ENCODE results near the gene NPHP3.

The NPHP3 gene

DNA sequence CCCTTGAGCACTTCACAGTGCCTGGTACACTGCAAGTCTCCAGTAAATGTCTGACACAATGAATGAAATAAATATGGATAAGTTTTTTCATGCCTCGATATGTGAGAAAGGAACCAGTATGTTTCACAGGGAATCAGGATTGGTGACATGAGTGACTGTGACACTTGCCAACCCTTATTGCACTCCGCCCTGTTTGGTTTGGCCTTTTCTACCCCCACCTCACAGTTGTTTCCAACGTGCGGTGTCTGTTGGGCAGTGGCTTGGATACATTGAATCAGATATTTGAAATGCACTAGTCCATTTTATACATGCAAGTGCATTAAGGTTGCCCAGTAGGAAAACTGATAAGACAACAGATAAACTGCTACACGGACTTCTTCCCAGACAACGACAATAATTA lies 2.0 kb downstream of the NPHP3 start:
- Histone ChIP-seq H3K27ac (no peak overlapping the region), H4K20me1 (ENCODE audit: insufficient read depth) (no peaks in the 10 kb centered on the region), H3K79me2 (ENCODE audit: insufficient read depth, low read depth) (no peaks in the 10 kb centered on the region), H3K4me3 (IDR thresholded peaks at IDR 0.05; ENCODE audit: insufficient read depth, low read depth, low read length) (no peak overlapping the region), H3K4me2 (no peak overlapping the region), H3K4me1 (ENCODE audit: low read depth, poor library complexity, severe bottlenecking) (peaks cover 15% of the 10 kb centered on the region), H3K36me3 (ENCODE audit: insufficient read depth) (no peaks in the 10 kb centered on the region), H3K9ac (no peak overlapping the region), H3K27me3 (ENCODE audit: insufficient read depth, low read depth) (no peaks in the 10 kb centered on the region), H2AFZ (ENCODE audit: low read depth) (no peak overlapping the region)
- TF ChIP-seq, protein P1, sequence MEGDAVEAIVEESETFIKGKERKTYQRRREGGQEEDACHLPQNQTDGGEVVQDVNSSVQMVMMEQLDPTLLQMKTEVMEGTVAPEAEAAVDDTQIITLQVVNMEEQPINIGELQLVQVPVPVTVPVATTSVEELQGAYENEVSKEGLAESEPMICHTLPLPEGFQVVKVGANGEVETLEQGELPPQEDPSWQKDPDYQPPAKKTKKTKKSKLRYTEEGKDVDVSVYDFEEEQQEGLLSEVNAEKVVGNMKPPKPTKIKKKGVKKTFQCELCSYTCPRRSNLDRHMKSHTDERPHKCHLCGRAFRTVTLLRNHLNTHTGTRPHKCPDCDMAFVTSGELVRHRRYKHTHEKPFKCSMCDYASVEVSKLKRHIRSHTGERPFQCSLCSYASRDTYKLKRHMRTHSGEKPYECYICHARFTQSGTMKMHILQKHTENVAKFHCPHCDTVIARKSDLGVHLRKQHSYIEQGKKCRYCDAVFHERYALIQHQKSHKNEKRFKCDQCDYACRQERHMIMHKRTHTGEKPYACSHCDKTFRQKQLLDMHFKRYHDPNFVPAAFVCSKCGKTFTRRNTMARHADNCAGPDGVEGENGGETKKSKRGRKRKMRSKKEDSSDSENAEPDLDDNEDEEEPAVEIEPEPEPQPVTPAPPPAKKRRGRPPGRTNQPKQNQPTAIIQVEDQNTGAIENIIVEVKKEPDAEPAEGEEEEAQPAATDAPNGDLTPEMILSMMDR (conservative IDR thresholded peaks at IDR 0.05; ENCODE audit: low read depth, low read length) = no peak

DNA sequence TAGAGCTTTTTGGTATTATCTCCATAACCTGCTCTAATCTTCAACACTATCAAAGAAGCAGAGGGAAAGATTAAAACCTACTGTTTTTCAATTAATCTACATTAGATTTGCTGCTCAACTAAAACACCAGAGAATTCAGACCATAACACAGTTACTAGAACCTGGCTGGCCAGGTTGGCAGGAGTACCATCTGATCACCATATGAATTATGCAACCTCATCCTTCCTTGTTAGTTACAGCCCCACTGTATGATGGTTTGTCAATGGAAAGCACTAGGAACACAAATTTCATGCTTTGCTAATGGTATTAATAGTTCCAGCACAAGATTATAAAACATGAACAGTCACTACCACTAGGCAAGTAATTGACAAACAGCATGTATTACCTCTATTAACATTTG lies 5.8 kb downstream of the NPHP3 start:
- H3K4me1 ChIP-seq (ENCODE audit: low read depth, poor library complexity, severe bottlenecking) = peaks cover 5% of the 10 kb centered on the region
- no peak overlapping the region for H3K9ac ChIP-seq
- no peak overlapping the region for H3K4me2 ChIP-seq
- no peaks in the 10 kb centered on the region for H3K36me3 ChIP-seq (ENCODE audit: insufficient read depth)
- H3K27me3 ChIP-seq (ENCODE audit: insufficient read depth, low read depth) = no peaks in the 10 kb centered on the region
- TF ChIP-seq, protein P1 (conservative IDR thresholded peaks at IDR 0.05; ENCODE audit: low read depth, low read length) = no peak
- no peaks in the 10 kb centered on the region for H3K79me2 ChIP-seq (ENCODE audit: insufficient read depth, low read depth)
- no peak overlapping the region for H3K27ac ChIP-seq
- H4K20me1 ChIP-seq (ENCODE audit: insufficient read depth) = no peaks in the 10 kb centered on the region
- no peak overlapping the region for H2AFZ ChIP-seq (ENCODE audit: low read depth)
- H3K4me3 ChIP-seq (IDR thresholded peaks at IDR 0.05; ENCODE audit: insufficient read depth, low read depth, low read length) = no peak overlapping the region

GRCh38 chr3:132713977-132714727 lies 8.1 kb downstream of the NPHP3 start:
- no peaks in the 10 kb centered on the region for H3K27me3 ChIP-seq (ENCODE audit: insufficient read depth, low read depth)
- no peak overlapping the region for H3K9ac ChIP-seq
- no peaks in the 10 kb centered on the region for H3K36me3 ChIP-seq (ENCODE audit: insufficient read depth)
- no peak overlapping the region for H2AFZ ChIP-seq (ENCODE audit: low read depth)
- H4K20me1 ChIP-seq (ENCODE audit: insufficient read depth) = no peaks in the 10 kb centered on the region
- H3K4me3 ChIP-seq (IDR thresholded peaks at IDR 0.05; ENCODE audit: insufficient read depth, low read depth, low read length) = no peak overlapping the region
- no peak overlapping the region for H3K4me2 ChIP-seq
- no peaks in the 10 kb centered on the region for H3K4me1 ChIP-seq (ENCODE audit: low read depth, poor library complexity, severe bottlenecking)
- TF ChIP-seq, protein P1 (conservative IDR thresholded peaks at IDR 0.05; ENCODE audit: low read depth, low read length) = no peak
- H3K27ac ChIP-seq = no peak overlapping the region
- H3K79me2 ChIP-seq (ENCODE audit: insufficient read depth, low read depth) = no peaks in the 10 kb centered on the region

DNA sequence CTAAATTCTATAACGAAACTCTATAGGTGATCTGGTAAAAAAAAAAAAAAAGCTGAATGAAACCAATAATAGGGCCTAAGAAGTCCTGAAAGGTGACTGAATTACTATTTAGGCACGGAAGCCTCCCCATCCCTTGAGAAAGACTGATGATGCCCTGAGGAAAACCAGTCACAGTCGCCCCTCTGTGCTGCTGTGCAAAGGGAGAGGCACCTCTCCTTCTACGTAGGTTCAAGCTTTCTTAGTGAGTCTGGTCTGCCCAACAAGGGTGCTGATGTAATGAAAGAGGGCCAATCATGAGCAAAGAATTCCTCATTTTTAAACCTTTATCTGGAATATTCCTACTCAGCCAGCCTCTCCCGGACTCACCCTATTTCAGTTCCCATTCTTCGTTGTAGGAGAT lies 11.9 kb downstream of the NPHP3 start:
- TF ChIP-seq, protein P1 (conservative IDR thresholded peaks at IDR 0.05; ENCODE audit: low read depth, low read length) = no peak
- no peak overlapping the region for H3K9ac ChIP-seq
- no peak overlapping the region for H3K4me3 ChIP-seq (IDR thresholded peaks at IDR 0.05; ENCODE audit: insufficient read depth, low read depth, low read length)
- no peak overlapping the region for H2AFZ ChIP-seq (ENCODE audit: low read depth)
- no peaks in the 10 kb centered on the region for H3K27me3 ChIP-seq (ENCODE audit: insufficient read depth, low read depth)
- H4K20me1 ChIP-seq (ENCODE audit: insufficient read depth) = no peaks in the 10 kb centered on the region
- no peaks in the 10 kb centered on the region for H3K79me2 ChIP-seq (ENCODE audit: insufficient read depth, low read depth)
- no peaks in the 10 kb centered on the region for H3K36me3 ChIP-seq (ENCODE audit: insufficient read depth)
- no peak overlapping the region for H3K27ac ChIP-seq
- H3K4me1 ChIP-seq (ENCODE audit: low read depth, poor library complexity, severe bottlenecking) = no peaks in the 10 kb centered on the region
- H3K4me2 ChIP-seq = no peak overlapping the region
